Gastroesophageal sphincter (tissue), 4 donors: ENCODE measurements around the gene VPS8. TPM values are rescaled to one million over a fixed set of nuclear protein-coding genes. Genes with fewer than 3 reads are reported as not detected.

ENCODE experiments used
- ATAC-seq: fragments of 150-250 bp; one replicate; pipeline ENCODE4 v1.9.1; 2016; ENCODE audit warnings: mild to moderate bottlenecking, moderate library complexity
- H3K27ac ChIP-seq, 4 donors: fragments of 200-600 bp; sonication (generic) in 3 of 4; 1 replicate in 3 of 4; 2 replicates in 1 of 4; pipeline ENCODE4 v1.5.1; 2016 to 2019
- H3K27me3 ChIP-seq: fragments of 200-600 bp; sonication (generic); one replicate; pipeline ENCODE4 v1.5.1; 2019
- H3K36me3 ChIP-seq, 2 donors: fragments of 200-600 bp; sonication (generic); one replicate each; pipeline ENCODE4 v1.5.1; 2019; ENCODE audit warnings: control low read depth in 1 of 2
- H3K4me1 ChIP-seq, 3 donors: fragments of 200-600 bp; sonication (generic); 1 replicate in 2 of 3; 2 replicates in 1 of 3; pipeline ENCODE4 v1.5.1; 2016 to 2019; ENCODE audit warnings: control low read depth in 2 of 3
- H3K4me3 ChIP-seq, 2 donors: fragments of 200-600 bp; sonication (generic); one replicate each; pipeline ENCODE4 v1.5.1; 2019; ENCODE audit warnings: mild to moderate bottlenecking in 1 of 2, moderate library complexity in 1 of 2
- H3K9me3 ChIP-seq, 3 donors: fragments of 200-600 bp; sonication (generic); one replicate each; pipeline ENCODE4 v1.5.1; 2017 to 2019; ENCODE audit warnings: control low read depth in 2 of 3
- EP300 ChIP-seq: sonication (generic); formaldehyde crosslinking; IDR thresholded peaks from one replicate; pipeline ENCODE4 v1.6.1; 2017; ENCODE audit warnings: antibody characterized with exemption, mild to moderate bottlenecking
- POLR2A ChIP-seq, 2 donors: fragments of 450-650 bp; IDR thresholded peaks; one replicate each; pipeline ENCODE4 v1.6.1; 2017; ENCODE audit warnings: antibody characterized with exemption in 2 of 2, mild to moderate bottlenecking in 2 of 2, moderate library complexity in 1 of 2
- POLR2AphosphoS5 ChIP-seq: sonication (generic); formaldehyde crosslinking; IDR thresholded peaks from one replicate; pipeline ENCODE4 v1.6.1; 2017; ENCODE audit warnings: antibody characterized with exemption
- WGBS, 2 donors: methylation state at CpG; one replicate each; pipeline ENCODE4 v1.1.5; 2018; ENCODE audit warnings: low coverage in 1 of 2; 5-methylcytosine and 5-hydroxymethylcytosine counted together
- total RNA-seq, 4 donors: library from RNA; depleted of rRNA; stranded (reverse); fragments of >200 nt; gene quantifications; one replicate each; pipeline ENCODE4 v1.1.0, GENCODE V29; 2016
- TF ChIP-seq, protein P1 (sequence below), 4 experiments: fragments of 200-600 bp in 2 of 4; fragments of 450-650 bp in 2 of 4; sonication (generic) in 1 of 4; IDR thresholded peaks; one replicate each; pipeline ENCODE4 v1.5.1; 2017 to 2019; ENCODE audit warnings: antibody characterized with exemption in 4 of 4, mild to moderate bottlenecking in 2 of 4, moderate library complexity in 2 of 4

The VPS8 gene
- total RNA-seq, 4 donors from 2014 or later: 27.1 to 72.5 (median 40.8) TPM

DNA sequence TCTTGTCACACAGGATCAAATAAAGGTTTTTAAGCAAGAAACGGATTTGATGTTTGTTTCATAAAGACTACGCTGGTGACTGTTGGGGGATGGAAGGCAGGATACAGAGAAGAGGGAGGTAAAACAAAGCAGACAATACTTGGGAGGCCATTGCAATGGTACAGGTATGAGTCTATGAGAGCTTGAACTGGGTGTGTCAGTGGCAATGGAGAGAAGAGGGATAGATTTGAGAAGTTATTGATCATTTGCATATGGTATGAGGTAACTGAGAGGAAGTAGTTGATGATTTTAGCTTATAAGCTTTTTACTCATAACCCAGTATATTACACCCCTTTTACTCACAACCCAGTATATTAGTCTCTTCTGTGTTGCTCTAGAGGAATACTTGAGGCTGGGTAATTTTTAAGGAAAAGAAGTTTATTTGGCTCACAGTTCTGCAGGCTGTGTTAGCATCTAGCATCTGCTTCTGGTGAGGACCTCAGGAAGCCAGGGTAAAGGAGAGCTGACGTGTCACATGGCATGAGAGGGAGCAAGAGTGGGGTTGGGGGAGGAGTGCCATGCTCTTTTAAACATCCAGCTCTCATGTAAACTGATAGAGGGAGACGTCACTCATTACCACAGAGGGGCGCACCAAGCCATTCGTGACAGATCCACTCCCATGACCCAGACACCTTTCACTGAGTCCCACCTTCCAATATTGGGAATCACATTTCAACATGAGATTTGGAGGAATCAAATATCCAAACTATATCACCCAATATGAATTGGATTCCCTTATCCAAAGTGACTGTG lies 153.9 kb downstream of the VPS8 start:
- Histone ChIP-seq H3K9me3 (no peaks in the 10 kb centered on the region), H3K27ac (no peak overlapping the region), H3K4me1 (no peaks in the 10 kb centered on the region), H3K27me3 (no peaks in the 10 kb centered on the region), H3K4me3 (no peak overlapping the region), H3K36me3 (peaks cover 0 to 49% of the 10 kb centered on the region in 2 donors)
- no peak for TF ChIP-seq POLR2A (IDR thresholded peaks at IDR 0.05)
- TF ChIP-seq, protein P1, sequence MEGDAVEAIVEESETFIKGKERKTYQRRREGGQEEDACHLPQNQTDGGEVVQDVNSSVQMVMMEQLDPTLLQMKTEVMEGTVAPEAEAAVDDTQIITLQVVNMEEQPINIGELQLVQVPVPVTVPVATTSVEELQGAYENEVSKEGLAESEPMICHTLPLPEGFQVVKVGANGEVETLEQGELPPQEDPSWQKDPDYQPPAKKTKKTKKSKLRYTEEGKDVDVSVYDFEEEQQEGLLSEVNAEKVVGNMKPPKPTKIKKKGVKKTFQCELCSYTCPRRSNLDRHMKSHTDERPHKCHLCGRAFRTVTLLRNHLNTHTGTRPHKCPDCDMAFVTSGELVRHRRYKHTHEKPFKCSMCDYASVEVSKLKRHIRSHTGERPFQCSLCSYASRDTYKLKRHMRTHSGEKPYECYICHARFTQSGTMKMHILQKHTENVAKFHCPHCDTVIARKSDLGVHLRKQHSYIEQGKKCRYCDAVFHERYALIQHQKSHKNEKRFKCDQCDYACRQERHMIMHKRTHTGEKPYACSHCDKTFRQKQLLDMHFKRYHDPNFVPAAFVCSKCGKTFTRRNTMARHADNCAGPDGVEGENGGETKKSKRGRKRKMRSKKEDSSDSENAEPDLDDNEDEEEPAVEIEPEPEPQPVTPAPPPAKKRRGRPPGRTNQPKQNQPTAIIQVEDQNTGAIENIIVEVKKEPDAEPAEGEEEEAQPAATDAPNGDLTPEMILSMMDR (IDR thresholded peaks at IDR 0.05): no peak
- TF ChIP-seq EP300: no peak
- no peak for TF ChIP-seq POLR2AphosphoS5
- ATAC-seq: no peak
- WGBS, 2 donors: 88 to 96% methylated on average over 6 of the region's 6 CpGs

DNA sequence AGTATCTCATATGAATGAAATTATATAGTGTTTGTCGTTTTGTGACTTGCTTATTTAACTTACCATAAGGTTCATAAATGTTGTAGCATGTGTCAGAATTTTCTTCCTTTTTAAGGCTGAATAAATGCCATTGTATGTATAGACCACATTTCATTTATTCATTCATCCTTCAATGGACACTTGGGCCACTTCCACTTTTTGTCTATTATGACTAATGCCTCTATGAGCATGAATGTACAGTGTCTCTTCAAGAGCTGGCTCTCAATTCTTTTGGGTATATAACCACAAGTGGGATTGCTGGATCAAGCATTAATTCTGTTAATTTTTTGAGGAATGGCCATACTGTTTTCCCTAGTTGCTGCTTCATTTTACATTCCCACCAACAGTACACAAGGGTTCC lies 156.1 kb downstream of the VPS8 start:
- WGBS, 2 donors: 80 to 100% methylated on average over 1 of the region's 1 CpG
- Histone ChIP-seq H3K36me3 (peaks cover 0 to 58% of the 10 kb centered on the region in 2 donors), H3K4me3 (no peak overlapping the region), H3K4me1 (no peaks in the 10 kb centered on the region), H3K27ac (no peak overlapping the region), H3K27me3 (no peaks in the 10 kb centered on the region), H3K9me3 (no peaks in the 10 kb centered on the region)
- TF ChIP-seq, protein P1 (IDR thresholded peaks at IDR 0.05): no peak
- TF ChIP-seq EP300: no peak
- no peak for TF ChIP-seq POLR2A (IDR thresholded peaks at IDR 0.05)
- TF ChIP-seq POLR2AphosphoS5: no peak
- ATAC-seq: no peak

DNA sequence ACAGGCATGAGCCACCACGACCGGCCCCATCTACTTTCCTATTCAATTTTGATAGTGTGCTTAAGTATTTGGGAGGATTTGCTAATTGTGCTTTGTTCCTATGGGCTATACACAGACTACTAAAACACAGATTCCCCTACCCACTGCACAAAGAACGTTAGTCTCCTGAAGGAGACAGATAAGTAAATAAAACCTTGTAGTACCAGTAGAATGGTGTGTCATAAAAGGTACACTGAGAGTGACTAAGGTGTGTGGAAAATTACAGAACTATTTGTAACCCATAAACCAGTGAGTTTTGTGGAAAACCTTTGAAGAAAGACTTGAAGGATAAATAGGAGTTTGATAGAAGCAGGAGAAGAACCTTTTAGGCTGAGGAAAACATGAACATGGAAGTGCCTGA lies 158.2 kb downstream of the VPS8 start:
- Histone ChIP-seq H3K4me1 (no peaks in the 10 kb centered on the region), H3K4me3 (no peak overlapping the region), H3K9me3 (no peaks in the 10 kb centered on the region), H3K27me3 (no peaks in the 10 kb centered on the region), H3K36me3 (peaks cover 0 to 56% of the 10 kb centered on the region in 2 donors), H3K27ac (no peak overlapping the region)
- no peak for ATAC-seq
- TF ChIP-seq, protein P1 (IDR thresholded peaks at IDR 0.05): no peak
- TF ChIP-seq EP300 (no peak), POLR2AphosphoS5 (no peak), POLR2A (IDR thresholded peaks at IDR 0.05) (no peak)
- WGBS, 2 donors: 90 to 92% methylated on average over 2 to 3 of the region's 3 CpGs

DNA sequence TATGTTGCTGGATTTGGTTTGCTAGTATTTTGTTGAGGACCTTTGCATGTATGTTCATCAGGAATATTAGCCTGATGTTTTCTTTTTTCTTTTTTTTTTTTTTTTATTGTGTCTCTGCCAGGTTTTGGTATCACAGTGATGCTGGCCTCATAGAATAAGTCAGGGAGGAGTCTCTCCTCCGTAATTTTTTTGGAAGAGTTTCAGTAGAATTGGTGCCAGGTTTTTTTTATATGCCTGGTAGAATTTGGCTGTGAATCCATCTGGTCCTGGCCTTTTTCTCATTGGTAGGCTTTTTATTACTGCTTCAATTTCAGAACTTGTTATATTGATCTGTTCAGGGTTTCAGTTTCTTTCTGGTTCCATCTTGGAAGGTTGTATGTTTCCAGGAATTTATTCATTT lies 165.8 kb downstream of the VPS8 start:
- Histone ChIP-seq H3K4me1 (no peaks in the 10 kb centered on the region), H3K36me3 (peaks cover 0 to 13% of the 10 kb centered on the region in 2 donors), H3K27me3 (no peaks in the 10 kb centered on the region), H3K27ac (no peak overlapping the region), H3K4me3 (no peak overlapping the region), H3K9me3 (no peaks in the 10 kb centered on the region)
- TF ChIP-seq, protein P1 (IDR thresholded peaks at IDR 0.05): no peak
- no peak for TF ChIP-seq POLR2A (IDR thresholded peaks at IDR 0.05)
- no peak for TF ChIP-seq EP300
- no peak for TF ChIP-seq POLR2AphosphoS5
- no peak for ATAC-seq
- 0 to 8% methylated on average over 1 of the region's 1 CpG for WGBS, 2 donors

DNA sequence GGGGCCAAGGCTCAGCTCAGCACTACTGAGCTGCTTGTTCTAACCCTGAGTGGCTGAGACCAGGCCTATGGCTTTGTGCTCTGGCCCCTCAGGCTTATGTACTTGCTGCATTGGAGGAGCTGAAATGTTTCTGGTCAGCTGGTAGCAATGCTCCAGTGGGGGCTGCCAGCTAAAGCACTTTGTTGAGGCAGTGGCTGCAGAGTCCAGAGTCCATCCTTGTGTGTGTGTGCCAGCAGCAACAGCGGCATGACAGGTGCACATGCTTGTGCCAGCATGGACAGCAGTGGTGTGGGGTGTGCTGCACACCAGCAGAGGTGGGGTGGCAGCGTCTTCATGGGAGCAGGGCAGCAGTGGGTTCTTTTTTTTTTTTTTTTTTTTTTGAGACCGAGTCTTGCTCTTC lies 169.1 kb downstream of the VPS8 start:
- Histone ChIP-seq H3K9me3 (no peaks in the 10 kb centered on the region), H3K27ac (no peak overlapping the region), H3K4me3 (no peak overlapping the region), H3K4me1 (no peaks in the 10 kb centered on the region), H3K36me3 (peaks cover 0 to 25% of the 10 kb centered on the region in 2 donors), H3K27me3 (no peaks in the 10 kb centered on the region)
- ATAC-seq: no peak
- WGBS, 2 donors: 100% methylated on average over 1 of the region's 3 CpGs; no CpG with 5 or more reads in 1 of the 2 donors
- TF ChIP-seq POLR2AphosphoS5 (no peak), POLR2A (IDR thresholded peaks at IDR 0.05) (no peak), EP300 (no peak)
- TF ChIP-seq, protein P1 (IDR thresholded peaks at IDR 0.05): no peak
